Anterior cingulate cortex (tissue), 58 donors: ENCODE measurements around the gene RAB8B.

Experiments
- DNase-seq, 58 donors: peaks; one replicate each; lab custom pipeline; 2025; lab: John Stamatoyannopoulos, UW

Gene RAB8B

GRCh38 chr15:63260791-63261190 is 71.4 kb downstream of the RAB8B start:
- no peak for DNase-seq

- no peak for DNase-seq
Measured at GRCh38 chr15:63261311-63261710, 71.9 kb downstream of the RAB8B start.

- no peak for DNase-seq
Measured at GRCh38 chr15:63263519-63263918, 74.1 kb downstream of the RAB8B start.

- no peak for DNase-seq
Measured at GRCh38 chr15:63264688-63265293, 75.4 kb downstream of the RAB8B start.

GRCh38 chr15:63274427-63274826 is 85.0 kb downstream of the RAB8B start:
- no peak for DNase-seq

- peak in 1 of 58 donors; percentile 41 for DNase-seq
Measured at GRCh38 chr15:63276342-63277037, 87.1 kb downstream of the RAB8B start.

GRCh38 chr15:63277038-63277892 is 87.9 kb downstream of the RAB8B start, which contains the start of gene APH1B:
Gene APH1B (plus strand): TSS chr15:63277605. CDS start chr15:63277624, 19 bp downstream.
- DNase-seq = peak in 56 of 58 donors; percentile 27 to 87 (median 75)

GRCh38 chr15:63277893-63278456 is 88.6 kb downstream of the RAB8B start:
- peak in 7 of 58 donors; percentile 5 to 34 (median 8) for DNase-seq

- DNase-seq = no peak
Measured at GRCh38 chr15:63283126-63283525, 93.7 kb downstream of the RAB8B start.

GRCh38 chr15:63284335-63284734 is 94.9 kb downstream of the RAB8B start:
- DNase-seq = no peak

- DNase-seq = no peak
Measured at GRCh38 chr15:63287109-63287508, 97.7 kb downstream of the RAB8B start.

GRCh38 chr15:63288342-63288741 is 98.9 kb downstream of the RAB8B start:
- DNase-seq = no peak

GRCh38 chr15:63288778-63289378 is 99.5 kb downstream of the RAB8B start:
- peak in 2 of 58 donors; percentile 14 to 67 for DNase-seq

GRCh38 chr15:63291507-63291906 is 102.1 kb downstream of the RAB8B start:
- no peak for DNase-seq

- no peak for DNase-seq
Measured at GRCh38 chr15:63292241-63292640, 102.8 kb downstream of the RAB8B start.

- DNase-seq = no peak
Measured at GRCh38 chr15:63292771-63293170, 103.4 kb downstream of the RAB8B start.

GRCh38 chr15:63294359-63294758 is 105.0 kb downstream of the RAB8B start:
- DNase-seq = no peak

GRCh38 chr15:63295341-63295740 is 105.9 kb downstream of the RAB8B start:
- DNase-seq = no peak

- DNase-seq = no peak
Measured at GRCh38 chr15:63296195-63296594, 106.8 kb downstream of the RAB8B start.

- no peak for DNase-seq
Measured at GRCh38 chr15:63299943-63300575, 110.7 kb downstream of the RAB8B start.
